GM19240 (cell line): ENCODE data around the gene PLEKHG3.
A peak's percentile ranks its signal among the peaks of the same experiment; 100 is the strongest.

ENCODE experiments used
- DNase-seq: peaks from one replicate; pipeline ENCODE4 v3.0.0; 2011; ENCODE audit warnings: low spot score; ENCODE audit not compliant: insufficient read length

PLEKHG3 gene

DNA sequence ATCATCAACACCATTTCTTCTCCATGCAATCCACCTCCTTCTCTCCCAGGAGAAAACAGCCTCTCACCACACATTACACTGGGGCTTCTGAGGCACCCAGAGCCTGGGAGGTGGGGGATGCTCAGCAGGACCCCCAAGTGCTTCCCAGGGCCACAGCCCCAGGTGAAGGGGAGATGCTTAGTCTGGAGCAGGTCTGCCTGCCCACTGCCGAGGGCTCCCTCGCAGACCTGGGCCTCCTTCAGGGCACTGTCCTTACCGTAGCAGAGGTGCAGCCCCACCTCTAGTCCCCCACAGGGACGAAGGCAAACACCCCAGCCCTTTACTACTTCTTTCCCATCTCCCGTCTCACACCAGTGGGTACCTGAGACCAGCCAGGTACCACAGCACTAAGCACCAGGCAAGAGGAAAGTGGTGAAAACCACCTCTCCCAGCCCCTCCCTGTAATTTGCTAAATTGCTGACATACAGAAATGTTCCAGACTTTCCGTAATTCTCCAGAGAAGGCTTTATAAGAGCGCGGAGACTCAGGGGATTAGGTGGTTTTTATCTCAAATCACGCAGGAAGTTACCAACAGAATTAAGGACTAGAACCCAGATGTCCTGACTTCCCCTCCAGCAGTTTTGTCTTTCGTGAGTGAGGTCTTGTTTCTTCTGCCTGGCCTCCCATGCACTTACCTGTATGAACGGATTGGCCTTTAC is 59.0 kb downstream of the PLEKHG3 start:
- no peak for DNase-seq

DNA sequence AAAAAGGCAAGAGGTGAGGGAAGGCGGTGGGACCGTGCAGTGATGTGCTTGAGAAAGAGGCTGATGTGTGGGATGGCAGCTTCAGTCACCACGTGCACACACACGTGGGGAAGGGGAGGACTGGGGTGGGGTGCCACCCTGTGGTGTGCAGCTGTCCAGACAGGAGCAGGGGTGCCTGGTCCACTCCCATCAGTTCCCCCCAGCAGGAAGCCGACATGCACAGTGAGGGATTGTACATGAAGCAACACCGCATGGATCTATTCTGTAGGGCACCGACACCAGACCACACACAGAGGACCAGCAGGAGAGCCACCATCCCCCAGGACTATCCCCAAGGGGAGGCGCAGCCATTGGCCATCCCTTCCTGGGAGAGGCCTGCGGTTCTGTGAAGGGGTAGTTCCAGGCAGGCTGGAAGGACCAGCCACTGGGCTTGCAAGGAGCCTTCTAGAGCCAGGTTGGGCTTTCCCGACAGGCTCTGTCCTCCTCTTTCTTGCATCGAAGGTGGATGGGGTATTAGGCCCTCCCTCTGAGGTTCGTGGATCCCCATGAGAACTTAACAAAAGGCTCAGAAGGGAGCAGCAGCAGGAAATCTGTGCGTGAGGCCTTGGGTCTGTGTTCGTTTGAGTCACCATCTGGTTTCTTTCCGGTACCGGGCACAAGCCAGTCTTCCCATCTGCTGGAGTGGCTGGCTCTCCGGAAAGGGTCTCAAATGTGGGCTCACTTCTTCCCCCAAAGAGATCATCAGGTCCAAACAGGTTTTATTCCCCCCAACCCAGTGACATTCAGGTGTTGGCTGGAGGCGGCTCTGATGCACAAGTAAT is 59.8 kb downstream of the PLEKHG3 start:
- no peak for DNase-seq

DNA sequence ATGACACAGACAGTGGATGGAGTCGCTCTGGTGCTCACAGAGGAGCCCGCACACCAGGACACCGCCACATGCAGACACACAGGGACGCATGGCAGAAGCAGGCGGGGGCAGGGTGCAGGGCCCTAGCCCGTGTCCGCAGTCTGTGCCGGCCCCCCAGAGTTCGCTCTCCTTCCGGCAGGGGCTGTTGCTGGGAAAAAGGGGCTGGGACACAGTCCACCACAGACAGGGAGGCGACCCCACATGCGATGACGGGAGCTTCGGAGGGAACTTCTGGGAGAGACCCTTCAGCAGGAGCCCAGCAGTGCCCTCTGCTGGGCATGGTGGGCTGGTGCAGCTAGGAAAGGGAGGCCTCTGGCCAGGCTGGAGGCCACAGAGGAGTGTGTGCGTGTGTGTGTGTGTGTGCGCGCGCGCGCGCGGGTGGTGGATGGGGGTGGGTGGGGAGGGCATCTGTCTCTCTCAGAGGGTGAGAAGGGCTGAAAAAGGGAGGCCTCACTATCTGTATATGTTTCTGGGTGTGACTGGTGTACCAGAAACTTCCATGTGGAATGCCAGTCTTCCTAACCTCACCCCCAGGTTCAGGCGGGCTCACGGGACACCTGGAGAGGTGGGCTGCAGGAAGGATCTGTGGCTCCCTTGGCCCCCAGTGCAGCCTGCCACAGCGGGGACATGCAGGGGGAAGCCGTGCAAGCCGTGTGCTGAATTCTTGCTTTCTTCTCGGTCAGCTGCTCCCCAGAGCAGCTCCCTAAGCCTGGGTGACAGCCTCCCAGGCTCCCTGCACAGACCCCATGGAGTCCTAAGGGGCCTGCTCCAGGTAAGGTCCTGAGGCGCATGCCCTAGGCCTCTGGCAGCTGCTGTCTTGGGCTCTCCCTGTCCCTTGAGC is 60.7 kb downstream of the PLEKHG3 start:
- peak; percentile 77 for DNase-seq

DNA sequence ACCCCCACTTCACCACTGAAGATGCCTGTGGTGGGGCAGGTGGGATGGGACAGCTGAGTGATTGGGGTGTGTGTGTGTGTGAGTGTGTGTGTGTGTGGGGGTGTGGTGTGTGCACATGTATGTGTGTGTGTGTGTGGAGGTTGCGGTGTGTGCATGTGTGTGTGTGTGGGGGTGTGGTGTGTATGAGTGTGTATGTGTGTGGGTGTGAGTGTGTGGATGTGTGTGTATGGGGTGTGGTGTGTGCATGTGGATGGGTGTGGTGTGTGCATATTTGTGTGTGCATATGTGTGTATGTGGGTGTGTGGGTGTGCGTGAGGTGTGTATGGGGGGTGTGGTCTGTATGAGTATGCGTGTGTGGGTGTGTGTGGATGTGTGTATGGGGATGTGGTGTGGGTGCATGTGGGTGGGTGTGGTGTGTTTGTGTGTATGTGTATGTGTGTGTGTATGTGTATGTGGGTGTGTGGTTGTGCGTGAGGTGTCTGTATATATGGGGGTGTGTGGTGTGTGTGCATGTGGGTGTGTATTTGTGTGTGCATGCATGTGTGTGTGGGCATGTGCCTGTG is 61.6 kb downstream of the PLEKHG3 start:
- no peak for DNase-seq

DNA sequence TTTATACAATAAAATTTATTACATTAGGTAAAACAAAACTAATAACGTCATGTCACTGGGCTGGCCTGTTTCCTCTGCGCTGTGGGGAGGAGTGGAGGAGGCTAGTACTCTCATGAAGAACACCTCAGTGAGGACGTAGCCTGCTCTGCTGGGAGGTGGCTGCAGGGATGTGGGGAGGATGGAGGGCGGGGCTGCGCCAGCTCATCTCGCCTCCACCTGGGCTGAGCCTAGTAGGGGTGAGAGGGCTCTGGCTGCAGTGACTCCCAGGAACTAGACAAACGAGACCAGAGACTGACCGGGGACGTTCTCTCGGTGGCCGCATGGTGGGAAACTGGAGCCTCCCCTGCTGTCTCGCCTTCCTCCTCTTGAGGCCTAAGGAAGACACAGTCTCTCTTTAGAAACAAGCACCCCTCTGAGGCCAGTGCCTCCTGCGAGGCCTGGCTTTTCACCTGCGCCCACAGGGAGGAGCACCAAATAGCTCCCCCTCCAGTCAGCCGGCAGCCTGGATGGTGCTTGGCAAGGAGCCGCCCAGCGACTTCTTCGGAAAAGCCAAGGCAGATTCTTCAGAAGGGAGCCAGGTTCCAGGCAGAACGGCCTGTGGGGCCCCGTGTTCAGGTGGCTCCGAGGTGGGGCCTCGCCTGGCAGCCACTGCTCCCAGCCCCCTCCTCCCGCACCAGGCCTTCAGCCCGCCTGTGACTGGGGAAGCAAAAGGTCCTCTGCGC is 62.4 kb downstream of the PLEKHG3 start:
- no peak for DNase-seq

DNA sequence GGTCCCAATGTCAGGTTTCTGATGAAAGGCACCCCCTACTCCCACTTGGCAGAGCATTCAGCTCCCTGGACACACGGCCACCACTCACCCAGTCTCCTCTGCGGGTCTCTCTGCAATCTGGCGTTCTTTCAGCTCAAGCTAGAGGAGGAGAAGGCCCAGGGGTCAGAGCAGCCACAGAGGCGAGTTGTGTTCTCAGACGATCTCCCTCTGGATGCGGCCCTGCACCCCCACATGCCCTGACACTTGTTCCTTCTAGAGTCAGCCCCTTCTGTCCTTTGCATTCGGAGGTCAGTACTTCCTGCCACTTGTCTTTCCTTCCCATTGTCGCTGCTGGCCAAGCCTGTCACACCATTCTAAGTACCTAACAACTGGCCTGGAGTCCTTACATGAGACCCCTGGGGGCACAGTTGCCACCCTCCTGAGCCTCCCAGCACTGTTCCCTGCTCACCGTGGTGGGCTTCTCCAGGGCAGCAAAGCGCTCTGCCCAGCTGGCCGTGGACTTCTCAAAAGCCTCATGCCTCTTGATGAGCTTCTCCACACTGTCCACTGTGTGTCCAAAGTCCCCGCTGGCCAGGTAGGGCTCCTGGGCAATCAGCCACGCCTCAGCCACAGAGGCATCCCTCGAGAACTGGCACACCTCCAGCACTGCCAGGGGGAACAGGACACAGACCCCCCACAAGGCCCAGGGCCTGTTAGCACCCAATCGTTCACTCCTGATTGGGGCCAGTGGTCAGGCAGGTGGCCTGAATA is 63.2 kb downstream of the PLEKHG3 start:
- DNase-seq = no peak

DNA sequence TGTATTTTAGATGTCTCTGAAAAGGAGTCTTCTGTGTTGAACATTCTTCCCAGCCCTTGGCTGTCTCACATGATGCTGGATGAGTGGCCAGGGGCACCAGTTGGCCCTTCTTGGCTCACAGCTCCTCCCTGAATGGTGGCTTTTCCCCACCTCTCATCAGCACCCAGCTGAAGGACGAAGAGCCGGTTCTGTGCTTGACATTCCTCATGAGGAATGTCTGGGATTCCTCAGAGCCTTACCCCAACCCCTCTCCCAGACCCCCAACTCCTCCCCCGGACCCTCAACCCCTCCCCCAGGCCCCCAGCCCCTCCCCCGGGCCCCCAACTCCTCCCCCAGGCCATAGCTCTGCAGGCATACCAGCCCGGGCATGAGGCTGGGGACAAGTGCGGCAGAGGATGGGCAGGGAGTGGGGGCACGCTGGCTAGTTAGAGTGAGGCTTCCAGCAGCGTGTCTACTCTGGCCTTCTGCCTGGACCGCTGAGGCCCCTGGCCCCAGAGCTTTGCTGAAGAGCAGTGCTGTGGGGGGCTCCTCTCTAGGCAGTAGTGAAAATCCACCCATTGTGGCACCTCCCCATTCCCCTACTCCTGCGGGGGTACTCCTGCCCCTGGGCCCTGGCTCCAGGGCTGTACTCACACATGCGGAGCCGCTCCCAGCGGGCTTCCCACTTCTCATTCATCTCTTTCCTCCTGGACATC is 64.3 kb downstream of the PLEKHG3 start:
- no peak for DNase-seq

DNA sequence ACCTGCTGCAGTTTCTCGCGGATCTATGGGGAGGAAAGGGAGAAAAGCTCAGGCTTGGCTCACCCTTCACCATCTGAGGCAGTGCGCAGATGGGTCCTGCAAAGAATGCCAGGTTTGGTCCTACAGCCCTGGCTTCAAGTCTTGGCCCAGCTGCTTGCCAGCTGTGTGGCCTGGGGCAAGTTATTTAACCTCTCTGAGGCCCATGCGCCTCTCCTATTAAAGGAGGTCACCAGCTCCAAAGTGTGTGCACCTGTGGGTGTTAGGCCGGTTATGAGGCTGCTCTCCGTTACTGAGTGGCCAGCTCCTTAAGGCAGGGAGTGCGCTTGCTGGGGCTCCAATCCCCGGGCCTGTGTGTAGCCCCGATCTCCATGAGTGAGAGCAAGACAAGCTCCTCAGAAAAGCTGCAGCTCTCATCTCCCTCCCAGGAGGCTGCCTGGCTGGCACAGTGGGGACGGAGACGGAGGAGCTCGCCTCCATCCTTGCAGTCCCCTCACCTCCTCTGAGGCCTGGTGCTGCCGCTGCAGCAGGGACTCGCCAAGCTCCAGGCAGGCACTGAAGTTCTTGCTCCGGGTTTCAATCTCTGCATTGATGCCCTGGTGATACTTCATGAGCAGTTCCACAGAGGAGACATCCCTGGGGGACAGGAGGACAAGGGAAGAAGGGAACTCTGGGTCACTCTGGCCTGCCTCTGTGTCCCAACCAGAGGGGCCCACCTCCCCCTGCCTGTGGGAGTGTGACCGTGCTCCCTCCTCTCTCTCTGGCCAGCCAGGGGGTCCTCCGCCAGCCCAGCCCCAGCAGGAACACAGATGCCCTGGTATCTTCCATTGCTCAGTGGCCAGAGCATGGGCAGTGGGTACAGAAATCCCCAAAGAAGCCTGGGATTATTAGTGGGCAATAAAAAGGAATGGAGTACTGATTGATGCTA is 65.1 kb downstream of the PLEKHG3 start:
- DNase-seq = no peak

DNA sequence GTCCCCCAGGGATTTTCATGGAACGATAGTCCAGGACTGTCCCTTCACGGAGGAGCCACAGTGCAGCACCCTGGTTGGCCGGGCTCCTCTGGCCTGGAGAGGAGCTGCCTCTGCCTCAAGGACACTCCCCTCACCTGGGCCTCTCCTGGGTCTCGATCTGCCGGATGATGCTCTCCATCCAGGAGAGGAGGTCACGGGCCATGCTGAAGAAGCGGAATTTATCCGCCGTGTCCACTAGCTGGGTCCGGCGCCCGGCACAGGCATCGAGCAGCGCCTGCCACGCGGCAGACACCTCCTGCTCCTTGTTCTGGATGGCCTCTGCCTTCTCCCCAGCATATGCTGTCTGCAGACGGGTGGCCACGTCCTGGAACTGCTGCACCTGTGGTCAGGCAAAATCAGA is 66.5 kb downstream of the PLEKHG3 start:
- no peak for DNase-seq

DNA sequence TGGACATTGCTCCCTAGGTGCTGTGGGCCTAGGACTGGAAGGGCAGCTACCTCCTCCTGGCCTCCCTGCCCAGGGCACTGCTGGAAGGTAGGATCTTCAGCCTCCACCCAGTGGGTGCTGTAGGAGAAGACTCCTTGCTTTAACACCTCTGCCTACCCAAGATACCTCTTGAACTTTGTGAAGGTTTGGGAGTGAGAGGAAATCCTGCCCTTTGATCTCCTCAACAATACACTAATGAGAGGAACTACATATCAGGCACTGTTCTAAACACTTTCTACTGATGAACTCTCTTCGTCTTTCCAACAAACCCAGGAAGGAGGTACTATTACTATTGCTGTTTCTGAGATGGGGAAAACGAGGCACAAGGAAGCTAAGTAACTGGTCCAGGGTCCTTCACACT is 66.9 kb downstream of the PLEKHG3 start:
- DNase-seq = no peak

DNA sequence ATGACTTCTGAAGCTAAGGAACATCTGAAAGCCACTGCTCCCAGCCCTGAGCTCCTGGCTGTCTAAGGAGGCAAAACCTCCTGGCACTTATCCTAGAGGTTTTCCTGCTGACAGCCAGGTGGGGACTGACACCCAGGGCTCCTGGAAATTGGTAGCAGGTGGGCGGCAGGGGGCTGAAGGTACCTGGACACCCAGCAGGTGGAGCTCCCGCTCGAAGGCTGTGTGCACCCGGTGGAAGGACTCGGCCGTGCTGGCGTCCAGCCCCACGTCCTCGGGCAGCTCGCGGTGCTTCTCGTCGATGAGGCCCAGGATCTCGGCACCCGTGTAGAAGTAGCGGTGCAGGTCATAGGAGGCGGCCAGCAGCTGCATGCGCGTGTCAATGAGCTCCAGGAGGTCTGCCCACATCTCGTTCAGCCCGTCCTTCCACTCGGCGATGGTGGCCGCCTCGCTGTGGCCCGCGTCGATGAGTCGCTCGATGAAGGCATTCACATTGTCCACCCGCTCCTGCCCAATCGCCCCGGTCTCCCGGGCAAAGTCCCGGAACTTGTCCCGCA is 68.2 kb downstream of the PLEKHG3 start:
- no peak for DNase-seq

DNA sequence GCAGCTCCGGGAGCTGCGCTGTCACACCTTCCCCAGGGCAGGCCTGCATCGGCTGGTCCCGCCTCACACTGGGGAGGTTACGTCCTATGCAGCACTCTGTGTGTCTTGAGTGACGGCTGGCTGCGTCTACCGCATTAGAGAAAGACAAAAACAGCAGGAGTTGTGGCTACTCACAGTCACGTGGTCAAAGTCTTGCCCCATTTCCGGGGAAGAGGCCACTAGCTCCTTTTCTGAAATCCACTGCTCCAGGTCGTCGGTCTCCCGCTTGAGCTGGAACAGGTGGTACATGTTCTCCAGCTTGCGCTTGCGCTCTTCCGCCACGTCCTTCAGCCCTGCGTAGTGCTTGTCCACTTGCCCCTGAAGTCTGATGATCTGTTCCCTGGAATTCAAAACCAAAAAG is 68.8 kb downstream of the PLEKHG3 start:
- no peak for DNase-seq

DNA sequence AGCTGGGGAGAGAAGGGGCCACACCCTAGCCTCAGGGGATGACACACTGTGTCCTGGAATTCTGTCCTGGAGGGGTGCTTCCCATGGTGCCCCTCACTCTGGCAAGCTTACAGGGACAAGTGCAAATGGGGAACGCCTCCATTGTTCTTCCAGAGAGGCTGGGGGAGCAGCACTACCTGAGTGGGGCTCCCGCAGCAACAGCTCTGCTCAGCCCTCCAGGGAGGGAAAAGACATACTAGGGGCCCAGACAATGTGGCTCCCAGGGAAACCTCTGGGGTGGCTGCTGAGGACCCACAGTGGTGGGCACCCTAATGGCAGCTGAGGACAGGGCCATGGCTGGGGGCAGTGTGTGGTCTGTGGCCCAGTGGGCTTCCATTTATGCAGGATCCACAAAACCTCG is 69.4 kb downstream of the PLEKHG3 start:
- DNase-seq = no peak

DNA sequence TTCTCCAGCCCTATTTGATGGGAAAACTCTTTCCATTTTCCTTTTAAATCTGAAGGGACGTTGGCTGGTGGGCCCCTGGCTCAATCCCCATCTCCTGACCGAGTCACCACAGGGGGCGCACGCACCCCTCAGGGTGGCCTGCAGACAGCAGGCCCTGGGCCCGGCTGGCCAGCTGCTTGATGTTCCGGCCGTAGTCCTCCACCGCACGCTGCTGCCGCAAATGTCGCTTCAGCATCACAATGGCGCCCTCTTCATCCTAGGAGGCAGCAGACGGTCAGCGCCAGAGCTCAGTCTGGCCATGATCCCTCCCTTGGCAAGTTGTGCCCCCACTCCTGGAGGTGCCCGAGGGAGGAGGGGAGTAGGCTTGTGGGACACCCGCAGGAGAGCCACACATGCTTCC is 70.0 kb downstream of the PLEKHG3 start:
- DNase-seq = no peak

DNA sequence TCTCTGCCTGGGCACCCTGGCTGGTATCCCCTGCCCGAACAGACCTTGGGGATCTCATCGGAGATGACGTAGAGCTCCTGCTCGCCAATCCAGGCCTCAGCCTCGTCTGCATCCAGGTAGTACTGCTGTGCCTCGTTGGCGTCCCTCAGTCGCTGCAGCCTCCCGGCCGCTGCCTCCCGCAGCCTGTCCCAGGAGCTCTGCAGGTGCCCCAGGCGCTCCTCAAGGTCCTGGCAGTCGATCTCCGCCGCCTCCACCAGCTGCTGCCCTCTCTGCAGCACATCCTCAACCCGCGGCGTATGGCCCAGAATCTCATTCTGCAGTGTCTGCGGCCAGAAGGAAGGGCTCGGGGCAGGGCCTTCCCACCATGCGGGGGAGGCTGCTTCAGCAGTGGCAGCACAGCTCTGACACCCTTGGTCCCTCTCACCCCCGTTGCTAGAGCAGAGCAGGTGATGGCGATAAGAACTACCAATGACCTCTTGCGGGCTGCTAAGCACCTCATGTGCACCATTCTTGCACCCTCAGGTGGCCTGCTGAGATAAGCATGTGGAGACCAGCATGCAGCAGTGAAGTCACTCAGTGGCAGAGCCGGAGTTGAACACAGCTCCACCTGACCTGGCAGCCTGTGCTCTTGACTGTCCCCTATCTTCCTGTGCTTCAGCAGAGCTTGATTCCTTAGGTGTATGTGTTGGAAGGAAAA is 71.0 kb downstream of the PLEKHG3 start:
- no peak for DNase-seq

DNA sequence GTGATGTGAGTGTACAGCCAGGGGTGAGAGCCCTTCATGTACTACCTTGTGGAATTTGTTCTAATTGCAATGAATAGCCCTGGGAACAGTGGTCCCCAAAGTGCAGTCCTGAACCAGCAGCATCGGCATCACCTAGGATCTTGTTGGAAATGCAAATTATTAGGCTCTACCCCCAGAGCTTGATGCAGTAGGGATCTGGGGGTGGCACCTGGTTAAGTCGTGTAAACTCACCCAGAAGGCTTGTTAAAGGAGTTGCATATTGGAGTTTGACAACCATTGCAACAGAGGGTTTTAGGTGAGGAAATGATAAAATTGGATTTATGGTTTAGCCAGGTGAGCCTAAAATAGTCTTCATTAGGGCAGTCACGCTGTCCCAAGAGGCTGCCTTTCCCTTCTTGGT is 73.2 kb downstream of the PLEKHG3 start:
- no peak for DNase-seq

DNA sequence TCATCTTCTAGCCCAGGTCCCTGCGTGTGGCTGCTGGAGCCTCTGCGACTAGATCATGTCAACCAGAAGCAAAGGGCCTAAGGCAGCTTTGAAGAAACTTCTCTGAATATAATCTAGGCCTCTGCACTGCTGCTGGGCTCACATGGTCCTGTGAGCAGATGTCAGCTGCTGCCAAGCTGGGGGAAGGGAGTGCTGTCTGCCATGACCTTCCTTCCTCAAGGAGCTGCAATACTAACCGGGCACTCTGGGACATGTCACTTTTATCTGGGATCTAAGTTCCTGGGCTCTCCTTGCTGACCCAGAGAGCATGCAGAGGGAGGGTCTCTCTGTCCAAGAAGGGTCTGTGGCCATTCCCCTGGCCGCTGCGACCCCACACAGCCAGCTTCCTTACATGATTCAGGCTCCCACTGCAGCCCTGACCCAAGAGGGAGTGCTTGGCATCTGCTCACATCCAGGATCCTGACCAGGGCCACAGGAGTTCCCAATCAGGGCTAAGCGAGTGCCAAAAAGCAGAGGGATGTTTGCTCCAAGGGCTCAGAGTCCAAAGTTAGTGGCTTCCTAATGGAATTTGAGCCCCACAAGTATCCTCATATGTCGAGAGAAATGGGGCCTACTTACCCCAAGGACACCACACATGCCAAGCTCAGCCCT is 74.0 kb downstream of the PLEKHG3 start:
- no peak for DNase-seq
